Activated naive CD4-positive, alpha-beta T cell treated with anti-CD3 and anti-CD28 coated beads, Interleukin-2, amount 50 U/mL, for 72 hours (primary cell): Measurements from ENCODE around the gene NACAD. TPM values are rescaled to one million over a fixed set of nuclear protein-coding genes. Genes with fewer than 3 reads are reported as not detected.
A peak's percentile ranks its signal among the peaks of the same experiment; 100 is the strongest.

Experiments
- ATAC-seq, 2 donors: fragments of 150-1000 bp; cut with Tn5 transposase; 2 replicates each; pipeline ENCODE4 v1.10.0; 2021; ENCODE audit warnings: mild to moderate bottlenecking in 2 of 2, moderate library complexity in 2 of 2
- DNase-seq, 2 donors: peaks; one replicate each; pipeline ENCODE4 v3.0.0; 2021 to 2022; ENCODE audit warnings: low spot score in 2 of 2
- H3K27ac Mint-ChIP-seq, 2 donors: one replicate each; pipeline ENCODE4 v1.8.0; 2022; ENCODE audit warnings: mild to moderate bottlenecking in 2 of 2, mixed read lengths in 2 of 2
- H3K36me3 Mint-ChIP-seq, 2 donors: one replicate each; pipeline ENCODE4 v1.8.0; 2022; ENCODE audit warnings: mixed read lengths in 2 of 2
- H3K9me3 Mint-ChIP-seq, 2 donors: one replicate each; pipeline ENCODE4 v1.8.0; 2022; ENCODE audit warnings: mixed read lengths in 2 of 2
- total RNA-seq, 2 donors: library from RNA; stranded (reverse); gene quantifications; one replicate each; pipeline ENCODE4 v1.2.3, GENCODE V29; 2022

The NACAD gene
- total RNA-seq, 2 donors from 2014 or later: 0.09 to 0.19 TPM

GRCh38 chr7:45072131-45073030 lies 16.4 kb downstream of the NACAD start:
- DNase-seq (no peak), ATAC-seq (no peak)
- Mint-ChIP-seq H3K36me3 (peaks cover 11 to 20% of the 10 kb centered on the region in 2 donors), H3K27ac (peak overlapping the region; percentile 52 to 96), H3K9me3 (no peaks in the 10 kb centered on the region)

- H3K27ac Mint-ChIP-seq: peak overlapping the region in 1 of 2 donors; percentile 66
- H3K9me3 Mint-ChIP-seq: no peaks in the 10 kb centered on the region
- DNase-seq (no peak), ATAC-seq (no peak)
- peaks cover 11 to 20% of the 10 kb centered on the region in 2 donors for H3K36me3 Mint-ChIP-seq
These were observed 17.2 kb downstream of the NACAD start for GRCh38 chr7:45071528-45071927.

- H3K9me3 Mint-ChIP-seq: no peaks in the 10 kb centered on the region
- H3K27ac Mint-ChIP-seq: no peak overlapping the region
- DNase-seq (no peak), ATAC-seq (no peak)
- peaks cover 11 to 15% of the 10 kb centered on the region in 2 donors for H3K36me3 Mint-ChIP-seq
These were observed 18.5 kb downstream of the NACAD start for GRCh38 chr7:45070254-45070642.

DNA sequence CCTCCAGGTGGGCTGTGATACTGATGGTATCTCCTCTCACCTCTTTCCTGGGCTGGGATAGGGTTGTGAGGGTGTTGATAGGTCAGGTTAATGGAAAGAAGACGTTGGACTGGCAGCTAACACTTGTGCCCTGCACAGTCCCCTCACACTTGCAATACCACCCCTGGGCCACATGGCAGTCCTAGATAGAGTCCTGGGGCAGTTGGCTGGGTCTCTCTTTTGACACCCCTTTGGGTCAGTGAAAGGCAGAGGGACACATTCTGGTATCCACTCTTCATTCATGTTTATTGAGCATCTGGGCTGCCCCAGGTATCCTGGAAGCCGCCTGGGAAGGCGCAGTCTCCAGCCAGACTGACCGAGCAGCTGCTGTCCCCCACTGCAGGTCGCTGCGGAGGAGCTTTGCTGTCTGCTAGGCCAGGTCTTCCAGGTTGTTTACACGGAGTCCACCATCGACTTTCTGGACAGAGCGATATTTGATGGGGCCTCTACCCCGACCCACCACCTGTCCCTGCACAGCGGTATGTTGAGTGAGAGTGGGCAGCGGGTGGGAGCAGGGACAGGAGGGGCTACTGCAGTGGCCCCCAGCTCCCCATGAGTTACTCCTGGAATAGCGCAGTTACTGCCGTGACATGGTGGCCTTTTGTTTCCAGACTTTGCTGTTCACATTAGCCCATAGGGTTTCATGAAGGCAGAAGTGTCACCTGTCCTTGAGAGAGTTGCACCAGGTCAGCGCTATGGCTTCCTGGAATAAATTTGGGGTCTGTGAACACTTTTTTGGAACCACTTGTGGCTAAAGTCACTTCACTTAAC lies 19.1 kb downstream of the NACAD start:
- Mint-ChIP-seq H3K9me3 (no peaks in the 10 kb centered on the region), H3K27ac (peak overlapping the region in 1 of 2 donors; percentile 29), H3K36me3 (peaks cover 7 to 12% of the 10 kb centered on the region in 2 donors)
- no peak for ATAC-seq
- no peak for DNase-seq

- Mint-ChIP-seq H3K27ac (peak overlapping the region; percentile 55 to 60), H3K9me3 (no peaks in the 10 kb centered on the region), H3K36me3 (peaks cover 6 to 14% of the 10 kb centered on the region in 2 donors)
- DNase-seq: no peak
- peak in 1 of 2 donors; percentile 38 for ATAC-seq
These were observed 20.3 kb downstream of the NACAD start for GRCh38 chr7:45068236-45069023.

DNA sequence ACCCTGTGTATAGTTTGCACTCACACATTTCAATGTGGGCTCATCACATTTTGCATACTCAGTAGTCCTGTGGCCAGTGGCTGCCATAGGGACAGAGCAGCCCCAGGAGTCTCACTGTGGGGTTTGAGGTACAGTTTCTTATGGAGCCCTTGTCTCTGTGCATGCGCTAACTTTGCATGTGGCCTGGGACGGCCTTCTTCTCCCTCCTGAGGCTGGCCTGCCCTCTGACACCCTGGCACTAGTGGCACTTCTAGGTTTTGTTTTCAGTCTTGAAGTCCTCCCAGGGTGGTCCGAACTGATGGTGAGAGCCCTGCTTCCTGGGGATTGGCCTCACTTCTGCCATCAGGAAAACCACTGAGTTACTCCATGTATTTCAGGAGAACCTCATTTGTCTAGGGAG lies 21.2 kb downstream of the NACAD start:
- DNase-seq (no peak), ATAC-seq (no peak)
- peak overlapping the region; percentile 60 to 61 for H3K27ac Mint-ChIP-seq
- peaks cover 6 to 15% of the 10 kb centered on the region in 2 donors for H3K36me3 Mint-ChIP-seq
- H3K9me3 Mint-ChIP-seq: no peaks in the 10 kb centered on the region

- H3K36me3 Mint-ChIP-seq: peaks cover 6 to 21% of the 10 kb centered on the region in 2 donors
- no peak for ATAC-seq
- H3K9me3 Mint-ChIP-seq: no peaks in the 10 kb centered on the region
- no peak overlapping the region for H3K27ac Mint-ChIP-seq
- no peak for DNase-seq
These were observed 22.4 kb downstream of the NACAD start for GRCh38 chr7:45066409-45066808.

- DNase-seq (no peak), ATAC-seq (no peak)
- H3K36me3 Mint-ChIP-seq: peaks cover 6 to 31% of the 10 kb centered on the region in 2 donors
- H3K27ac Mint-ChIP-seq: peak overlapping the region in 1 of 2 donors; percentile 70
- H3K9me3 Mint-ChIP-seq: no peaks in the 10 kb centered on the region
These were observed 23.5 kb downstream of the NACAD start for GRCh38 chr7:45065031-45065995.

GRCh38 chr7:45064047-45064725 lies 24.6 kb downstream of the NACAD start:
- no peak for ATAC-seq
- Mint-ChIP-seq H3K27ac (peak overlapping the region in 1 of 2 donors; percentile 48), H3K36me3 (peaks cover 6 to 34% of the 10 kb centered on the region in 2 donors), H3K9me3 (no peaks in the 10 kb centered on the region)
- DNase-seq: no peak

- Mint-ChIP-seq H3K36me3 (peaks cover 6 to 47% of the 10 kb centered on the region in 2 donors), H3K27ac (peak overlapping the region; percentile 1 to 83), H3K9me3 (peaks cover 0 to 5% of the 10 kb centered on the region in 2 donors)
- DNase-seq (no peak), ATAC-seq (peak in 1 of 2 donors; percentile 64)
These were observed 26.9 kb downstream of the NACAD start for GRCh38 chr7:45061806-45062425.

GRCh38 chr7:45061352-45061751 lies 27.4 kb downstream of the NACAD start:
- ATAC-seq: peak in 1 of 2 donors; percentile 60

GRCh38 chr7:45060295-45060694 lies 28.5 kb downstream of the NACAD start:
- Mint-ChIP-seq H3K36me3 (peaks cover 6 to 58% of the 10 kb centered on the region in 2 donors), H3K9me3 (peaks cover 0 to 5% of the 10 kb centered on the region in 2 donors), H3K27ac (peak overlapping the region in 1 of 2 donors; percentile 1)
- ATAC-seq: no peak
- no peak for DNase-seq

More at GRCh38 chr7:45061352-45061751, 27.4 kb downstream of the NACAD start:
- Mint-ChIP-seq H3K9me3 (peaks cover 0 to 5% of the 10 kb centered on the region in 2 donors), H3K36me3 (peaks cover 6 to 49% of the 10 kb centered on the region in 2 donors), H3K27ac (peak overlapping the region; percentile 1 to 83)
- DNase-seq: no peak

DNA sequence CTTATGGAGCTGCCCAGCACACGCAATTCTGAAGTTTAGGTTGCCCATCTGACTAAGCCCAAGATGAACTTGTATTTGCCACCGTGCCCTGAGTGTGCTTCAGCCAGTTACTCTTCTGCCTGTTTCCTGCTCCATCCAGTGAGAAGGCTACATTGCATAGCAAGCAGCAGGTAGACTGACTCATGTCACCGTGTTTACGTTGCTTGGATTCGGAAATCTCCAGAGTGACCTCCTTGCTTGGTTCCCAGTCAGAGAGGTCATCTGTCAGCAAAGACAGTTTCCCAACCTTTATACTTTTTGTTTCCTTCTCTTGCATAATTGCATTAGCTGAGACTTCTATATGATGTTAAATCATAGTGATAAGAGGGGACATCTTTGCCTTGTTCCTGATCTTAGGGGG lies 30.9 kb downstream of the NACAD start:
- no peak for DNase-seq
- Mint-ChIP-seq H3K27ac (peak overlapping the region in 1 of 2 donors; percentile 51), H3K36me3 (peaks cover 0 to 65% of the 10 kb centered on the region in 2 donors), H3K9me3 (peaks cover 0 to 5% of the 10 kb centered on the region in 2 donors)
- no peak for ATAC-seq

DNA sequence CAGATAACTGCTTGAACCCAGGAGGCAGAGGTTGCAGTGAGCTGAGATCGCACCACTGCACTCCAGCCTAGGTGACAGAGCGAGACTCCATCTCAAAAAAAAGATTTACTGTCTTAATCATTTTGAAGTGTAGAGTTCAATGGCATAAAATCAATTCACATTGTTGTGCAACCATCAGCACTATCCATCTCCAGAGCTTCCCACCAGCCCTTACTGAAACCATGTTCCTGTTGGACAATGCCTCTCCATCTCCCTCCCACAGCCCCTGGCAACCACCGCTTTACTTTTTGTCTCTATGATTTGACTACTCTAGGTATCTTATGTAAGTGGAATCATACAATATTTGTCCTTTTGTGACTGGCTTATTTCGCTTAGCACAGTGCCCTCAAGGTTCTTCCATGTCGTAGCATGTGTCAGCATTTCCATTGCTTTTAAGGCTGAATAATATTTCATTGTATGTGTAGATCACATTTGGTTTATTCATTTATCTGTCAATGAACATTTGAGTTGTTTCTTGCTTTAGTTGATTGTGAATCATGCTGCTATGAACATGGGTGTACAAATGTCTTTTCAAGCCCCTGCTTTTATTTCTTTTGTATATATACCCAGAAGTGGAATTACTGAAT lies 33.1 kb downstream of the NACAD start:
- Mint-ChIP-seq H3K36me3 (peaks cover 3 to 59% of the 10 kb centered on the region in 2 donors), H3K9me3 (peaks cover 0 to 5% of the 10 kb centered on the region in 2 donors), H3K27ac (peak overlapping the region in 1 of 2 donors; percentile 39)
- DNase-seq (peak in 1 of 2 donors; percentile 18), ATAC-seq (no peak)
